ENCODE data around the gene ANXA10. TPM values are rescaled to one million over a fixed set of nuclear protein-coding genes. Genes with fewer than 3 reads are reported as not detected.

Gene ANXA10, protein sequence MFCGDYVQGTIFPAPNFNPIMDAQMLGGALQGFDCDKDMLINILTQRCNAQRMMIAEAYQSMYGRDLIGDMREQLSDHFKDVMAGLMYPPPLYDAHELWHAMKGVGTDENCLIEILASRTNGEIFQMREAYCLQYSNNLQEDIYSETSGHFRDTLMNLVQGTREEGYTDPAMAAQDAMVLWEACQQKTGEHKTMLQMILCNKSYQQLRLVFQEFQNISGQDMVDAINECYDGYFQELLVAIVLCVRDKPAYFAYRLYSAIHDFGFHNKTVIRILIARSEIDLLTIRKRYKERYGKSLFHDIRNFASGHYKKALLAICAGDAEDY
- total RNA-seq, result 0.24 and 0.43 TPM in 2 replicates

DNA sequence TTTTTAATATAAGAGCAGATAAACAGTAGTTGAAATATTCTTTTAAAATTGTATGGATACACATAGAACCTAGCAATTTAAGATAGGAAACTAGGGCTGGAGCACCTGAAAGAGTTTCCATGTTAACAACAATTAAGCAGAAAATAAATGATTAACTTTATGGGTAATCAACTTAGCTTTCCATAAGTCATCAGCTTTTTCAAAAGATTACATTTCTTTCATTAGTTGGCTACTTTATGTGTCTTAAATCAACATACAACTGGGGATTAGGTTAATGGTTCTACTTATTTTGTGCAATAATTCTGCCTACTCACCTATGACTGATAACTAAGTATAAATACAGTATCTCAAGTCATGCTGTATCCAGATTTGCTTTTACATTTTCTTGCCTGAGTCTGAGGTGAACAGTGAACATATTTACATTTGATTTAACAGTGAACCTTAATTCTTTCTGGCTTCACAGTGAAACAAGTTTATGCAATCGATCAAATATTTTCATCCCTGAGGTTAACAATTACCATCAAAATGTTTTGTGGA lies at the start of gene ANXA10:
ANXA10 (plus strand) TSS at position 362 of the 537 bp plus-strand sequence; CDS start at position 526, 164 bp downstream.

Other genes with a start within 250 kb of the ANXA10 start
- 4.9 and 14.0 TPM in 2 replicates for gene DDX60, start 226.2 kb downstream of the ANXA10 start, total RNA-seq